ENCODE data around the gene SIM2.

Gene SIM2

GRCh38 chr21:36769051-36769839 is 70.3 kb downstream of the SIM2 start:
- DNase-seq: no peak

- DNase-seq: no peak
Observed at GRCh38 chr21:36773117-36773516, 74.2 kb downstream of the SIM2 start.

- no peak for DNase-seq
Observed at GRCh38 chr21:36773995-36774394, 75.1 kb downstream of the SIM2 start.

- no peak for DNase-seq
Observed at GRCh38 chr21:36776981-36777617, 78.2 kb downstream of the SIM2 start.

- DNase-seq: no peak
Observed at GRCh38 chr21:36780861-36781260, 81.9 kb downstream of the SIM2 start.

- no peak for DNase-seq
Observed at GRCh38 chr21:36783612-36784374, 84.9 kb downstream of the SIM2 start.

- no peak for DNase-seq
Observed at GRCh38 chr21:36784947-36785346, 86.0 kb downstream of the SIM2 start.

GRCh38 chr21:36785615-36786014 is 86.7 kb downstream of the SIM2 start:
- no peak for DNase-seq

- DNase-seq: no peak
Observed at GRCh38 chr21:36786186-36786585, 87.3 kb downstream of the SIM2 start.

GRCh38 chr21:36788120-36788638 is 89.3 kb downstream of the SIM2 start:
- DNase-seq: no peak

- no peak for DNase-seq
Observed at GRCh38 chr21:36790616-36791015, 91.7 kb downstream of the SIM2 start.

GRCh38 chr21:36791180-36791579 is 92.3 kb downstream of the SIM2 start:
- no peak for DNase-seq

GRCh38 chr21:36791695-36792470 is 93.0 kb downstream of the SIM2 start:
- DNase-seq: no peak

GRCh38 chr21:36792505-36792967 is 93.6 kb downstream of the SIM2 start:
- DNase-seq: no peak

GRCh38 chr21:36796070-36796469 is 97.2 kb downstream of the SIM2 start:
- no peak for DNase-seq

GRCh38 chr21:36798491-36798890 is 99.6 kb downstream of the SIM2 start:
- DNase-seq: no peak
